ENCODE results near the gene SVIL. TPM values are rescaled to one million over a fixed set of nuclear protein-coding genes. Genes with fewer than 3 reads are reported as not detected.
A peak's percentile ranks its signal among the peaks of the same experiment; 100 is the strongest.
"Not testable (repeated sequence)": the region's sequence is repeated elsewhere in the genome, so short reads cannot be mapped to it uniquely, and the experiment has no call there.

Gene SVIL
- total RNA-seq, 1 donor from 2014 or later = 94.7 TPM

GRCh38 chr10:29524294-29524693, 110.5 kb downstream of the SVIL start:
- no peak for DNase-seq (ENCODE audit: low spot score in 2 of 2)
- H3K27me3 ChIP-seq = no peaks in the 10 kb centered on the region
- peak overlapping the region; percentile 22 to 64 for H3K27ac ChIP-seq
- TF ChIP-seq CTCF (IDR thresholded peaks at IDR 0.05) = no peak
- no peaks in the 10 kb centered on the region for H3K9me3 ChIP-seq
- no peak overlapping the region for H3K4me3 ChIP-seq
- peaks cover 55 to 70% of the 10 kb centered on the region in 2 donors for H3K36me3 ChIP-seq
- intact Hi-C loops (cut with DNase I) = loop anchor here (10.0 kb wide), 1 partner anchor 211 kb away; no protein-coding TSS in a partner anchor
- H3K4me1 ChIP-seq = peaks cover 0 to 15% of the 10 kb centered on the region in 2 donors

GRCh38 chr10:29522918-29523317, 111.9 kb downstream of the SVIL start:
- no peak for TF ChIP-seq CTCF (IDR thresholded peaks at IDR 0.05)

GRCh38 chr10:29522061-29522855, 112.5 kb downstream of the SVIL start:
- Histone ChIP-seq H3K9me3 (no peaks in the 10 kb centered on the region), H3K4me3 (peak overlapping the region in 1 of 2 donors; percentile 20), H3K27me3 (no peaks in the 10 kb centered on the region), H3K27ac (peak overlapping the region; percentile 64), H3K36me3 (peaks cover 40 to 65% of the 10 kb centered on the region in 2 donors), H3K4me1 (peaks cover 0 to 15% of the 10 kb centered on the region in 2 donors)
- TF ChIP-seq CTCF (IDR thresholded peaks at IDR 0.05) = no peak
- intact Hi-C loops (cut with DNase I) = loop anchor here (10.0 kb wide), 1 partner anchor 213 kb away; no protein-coding TSS in a partner anchor
- no peak for DNase-seq (ENCODE audit: low spot score in 2 of 2)

More at GRCh38 chr10:29522918-29523317, 111.9 kb downstream of the SVIL start:
- Histone ChIP-seq H3K4me3 (peak overlapping the region in 1 of 2 donors; percentile 20), H3K27me3 (no peaks in the 10 kb centered on the region), H3K4me1 (peaks cover 0 to 15% of the 10 kb centered on the region in 2 donors), H3K27ac (peak overlapping the region; percentile 64), H3K36me3 (peaks cover 47 to 68% of the 10 kb centered on the region in 2 donors), H3K9me3 (no peaks in the 10 kb centered on the region)
- no peak for DNase-seq (ENCODE audit: low spot score in 2 of 2)
- intact Hi-C loops (cut with DNase I) = loop anchor here (10.0 kb wide), 1 partner anchor 212 kb away; no protein-coding TSS in a partner anchor

GRCh38 chr10:29519659-29520058, 115.1 kb downstream of the SVIL start:
- Histone ChIP-seq H3K4me3 (no peak overlapping the region), H3K4me1 (peaks cover 0 to 22% of the 10 kb centered on the region in 2 donors), H3K27ac (no peak overlapping the region), H3K9me3 (no peaks in the 10 kb centered on the region), H3K36me3 (peaks cover 23 to 48% of the 10 kb centered on the region in 2 donors), H3K27me3 (no peaks in the 10 kb centered on the region)
- intact Hi-C loops (cut with DNase I) = loop anchor here (5.0 to 10.0 kb wide), 2 partner anchors 73 to 215 kb away; no protein-coding TSS in a partner anchor
- no peak for DNase-seq (ENCODE audit: low spot score in 2 of 2)
- TF ChIP-seq CTCF (IDR thresholded peaks at IDR 0.05) = no peak

DNA sequence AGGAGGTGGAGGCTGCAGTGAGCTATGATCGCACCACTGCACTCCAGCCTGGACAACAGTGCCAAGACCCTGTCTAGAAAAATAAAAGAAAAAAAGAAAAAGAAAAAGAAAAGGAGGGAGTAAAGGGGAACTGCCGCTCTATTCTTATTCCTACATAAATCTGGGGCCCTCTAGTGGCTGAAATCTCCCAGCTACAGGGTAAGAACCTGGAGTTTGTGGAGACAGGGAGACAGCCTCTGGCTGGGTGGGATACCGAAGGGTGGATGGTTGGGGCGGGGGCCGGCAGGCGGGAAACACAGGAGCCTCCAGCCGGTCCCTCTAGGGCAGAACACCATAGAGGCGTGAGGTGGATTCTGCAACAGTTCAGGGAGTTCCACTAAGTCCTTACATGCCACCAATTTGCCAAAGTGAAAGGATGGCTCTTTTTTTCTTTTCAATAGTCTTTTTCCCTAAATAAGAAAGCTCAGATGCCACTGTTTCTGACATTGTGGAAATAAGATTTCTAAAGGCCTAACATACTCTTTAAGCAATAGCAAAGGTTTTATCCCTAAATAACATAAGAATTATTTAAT, 117.3 kb downstream of the SVIL start:
- H3K36me3 ChIP-seq = peaks cover 8 to 30% of the 10 kb centered on the region in 2 donors
- H3K4me3 ChIP-seq = no peak overlapping the region
- H3K27me3 ChIP-seq = no peaks in the 10 kb centered on the region
- peaks cover 0 to 20% of the 10 kb centered on the region in 2 donors for H3K4me1 ChIP-seq
- H3K9me3 ChIP-seq = no peaks in the 10 kb centered on the region
- peak overlapping the region; percentile 66 to 72 for H3K27ac ChIP-seq
- intact Hi-C loops (cut with DNase I) = loop anchor here (5.0 kb wide), 1 partner anchor 75 kb away; no protein-coding TSS in a partner anchor
- peak in 2 of 3 experiments; percentile 47 to 54 for TF ChIP-seq CTCF (IDR thresholded peaks at IDR 0.05)
- no peak for DNase-seq (ENCODE audit: low spot score in 2 of 2)

DNA sequence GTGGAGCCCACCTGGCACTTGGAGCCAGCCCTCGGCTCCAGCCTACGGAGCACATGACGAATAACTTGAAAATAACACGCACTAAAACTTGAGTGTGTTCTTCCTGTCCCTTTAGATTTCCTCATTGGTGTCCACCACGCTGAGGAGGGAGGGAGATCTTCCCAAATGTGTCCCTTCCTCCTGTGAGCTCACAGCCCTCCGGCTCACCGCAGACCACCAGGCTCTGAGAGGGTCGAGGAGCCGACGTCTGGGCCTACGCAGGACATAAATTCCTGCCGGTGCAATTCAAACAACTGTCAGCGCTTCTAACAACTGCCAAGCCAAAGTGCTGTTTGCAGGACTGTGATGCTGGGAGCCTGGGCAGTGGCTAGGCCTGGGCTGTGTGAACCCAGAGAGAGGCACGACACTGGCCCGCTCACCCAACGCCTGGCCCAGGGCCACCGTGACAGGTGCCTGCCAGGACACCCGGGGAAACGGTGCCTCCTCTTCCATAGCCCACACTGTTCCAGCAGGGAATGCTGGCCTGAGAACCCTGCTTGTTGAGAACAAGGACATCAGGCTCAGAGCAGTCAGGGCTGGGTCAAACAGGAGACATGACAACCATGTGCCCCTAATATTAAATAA, 118.3 kb downstream of the SVIL start:
- not testable (repeated sequence) for H3K4me1 ChIP-seq; DNase-seq (ENCODE audit: low spot score in 2 of 2); H3K9me3 ChIP-seq; H3K27me3 ChIP-seq; H3K4me3 ChIP-seq
- Histone ChIP-seq H3K36me3 (peaks cover 18 to 35% of the 10 kb centered on the region in 2 donors), H3K27ac (peak overlapping the region; percentile 66 to 72)
- intact Hi-C loops (cut with DNase I) = loop anchor here (5.0 kb wide), 1 partner anchor 76 kb away; no protein-coding TSS in a partner anchor

- Histone ChIP-seq H3K36me3 (peaks cover 20 to 35% of the 10 kb centered on the region in 2 donors), H3K27ac (peak overlapping the region; percentile 45 to 66)
- peak in 1 of 2 donors; percentile 61 for DNase-seq (ENCODE audit: low spot score in 2 of 2)
- H3K4me3 ChIP-seq, H3K27me3 ChIP-seq, H3K4me1 ChIP-seq, H3K9me3 ChIP-seq: not testable (repeated sequence)
- intact Hi-C loops (cut with DNase I) = loop anchor here (5.0 kb wide), 1 partner anchor 76 kb away; no protein-coding TSS in a partner anchor
Measured at GRCh38 chr10:29515879-29516278, 118.9 kb downstream of the SVIL start.

DNA sequence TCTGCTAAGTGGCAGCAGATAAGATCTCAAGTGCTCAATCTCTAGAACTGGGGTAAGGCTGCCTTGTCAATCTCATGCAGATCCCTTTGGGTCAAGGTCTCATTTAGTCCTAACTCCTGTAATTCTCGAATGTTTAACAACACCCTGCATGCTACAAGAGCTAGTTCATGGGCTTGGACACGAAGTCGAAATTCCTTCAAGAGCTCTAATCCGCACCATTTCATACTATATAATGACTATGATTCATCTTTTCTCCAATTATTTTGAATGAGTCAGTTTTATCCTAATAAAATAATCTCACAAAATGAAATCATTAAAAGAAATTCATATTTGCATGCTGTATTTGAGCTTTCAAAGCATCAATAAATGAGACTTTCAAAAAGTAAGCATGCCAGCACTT, 119.7 kb downstream of the SVIL start:
- H3K4me3 ChIP-seq = not testable (repeated sequence)

More for the DNA sequence above, 119.7 kb downstream of the SVIL start:
- H3K4me1 ChIP-seq; DNase-seq (ENCODE audit: low spot score in 2 of 2); H3K27me3 ChIP-seq; H3K9me3 ChIP-seq: not testable (repeated sequence)
- intact Hi-C loops (cut with DNase I) = loop anchor here (5.0 kb wide), 1 partner anchor 77 kb away; no protein-coding TSS in a partner anchor
- H3K36me3 ChIP-seq = peaks cover 17 to 29% of the 10 kb centered on the region in 2 donors
- peak overlapping the region; percentile 45 to 66 for H3K27ac ChIP-seq
